HG03060 (cell line): ENCODE results near the gene GPR45.
"Not testable (repeated sequence)": the region's sequence is repeated elsewhere in the genome, so short reads cannot be mapped to it uniquely, and the experiment has no call there.

Experiments
- ATAC-seq: cut with Tn5 transposase; IDR thresholded peaks from one replicate; pipeline ENCODE4 v1.9.1; 2021; ENCODE audit warnings: low read depth, moderate number of reproducible peaks; ENCODE audit not compliant: unreplicated experiment

The GPR45 gene

GRCh38 chr2:105241443-105241842 lies at the start of gene GPR45:
Gene GPR45 (plus strand): TSS chr2:105241743. CDS start chr2:105241859, 116 bp downstream.
- no peak for ATAC-seq

GRCh38 chr2:105194022-105194675 lies 47.4 kb upstream of the GPR45 start:
- ATAC-seq = no peak

- ATAC-seq = no peak
Observed at GRCh38 chr2:105196651-105197050, 44.9 kb upstream of the GPR45 start.

GRCh38 chr2:105215586-105216192 lies 25.9 kb upstream of the GPR45 start:
- ATAC-seq = no peak

- no peak for ATAC-seq
Observed at GRCh38 chr2:105220604-105221003, 20.9 kb upstream of the GPR45 start.

- no peak for ATAC-seq
Observed at GRCh38 chr2:105224444-105224843, 17.1 kb upstream of the GPR45 start.

- ATAC-seq = no peak
Observed at GRCh38 chr2:105231232-105231619, 10.3 kb upstream of the GPR45 start.

GRCh38 chr2:105235388-105236059 lies 6.0 kb upstream of the GPR45 start:
- ATAC-seq = no peak

GRCh38 chr2:105236060-105236424 lies 5.5 kb upstream of the GPR45 start:
- no peak for ATAC-seq

GRCh38 chr2:105237045-105237765 lies 4.3 kb upstream of the GPR45 start:
- no peak for ATAC-seq

- ATAC-seq = no peak
Observed at GRCh38 chr2:105238664-105239240, 2.8 kb upstream of the GPR45 start.

- ATAC-seq = no peak
Observed at GRCh38 chr2:105239924-105240323, 1.6 kb upstream of the GPR45 start.

- ATAC-seq = no peak
Observed at GRCh38 chr2:105242286-105242993, 897 bp downstream of the GPR45 start.

GRCh38 chr2:105243961-105244360 lies 2.4 kb downstream of the GPR45 start:
- ATAC-seq = no peak

GRCh38 chr2:105244451-105244850 lies 2.9 kb downstream of the GPR45 start:
- no peak for ATAC-seq

- no peak for ATAC-seq
Observed at GRCh38 chr2:105248316-105249070, 7.0 kb downstream of the GPR45 start.

GRCh38 chr2:105249181-105249580 lies 7.6 kb downstream of the GPR45 start:
- ATAC-seq = no peak

- ATAC-seq = no peak
Observed at GRCh38 chr2:105249891-105250290, 8.3 kb downstream of the GPR45 start.

GRCh38 chr2:105251016-105251648 lies 9.6 kb downstream of the GPR45 start:
- not testable (repeated sequence) for ATAC-seq
